ENCODE results near the gene ZNF384. TPM values are rescaled to one million over a fixed set of nuclear protein-coding genes. Genes with fewer than 3 reads are reported as not detected.

ZNF384 gene
- polyA plus RNA-seq, 1 donor (not counting 4 experiments of a cell fraction or from before 2014, with no cell fraction given): 29.0 TPM

DNA sequence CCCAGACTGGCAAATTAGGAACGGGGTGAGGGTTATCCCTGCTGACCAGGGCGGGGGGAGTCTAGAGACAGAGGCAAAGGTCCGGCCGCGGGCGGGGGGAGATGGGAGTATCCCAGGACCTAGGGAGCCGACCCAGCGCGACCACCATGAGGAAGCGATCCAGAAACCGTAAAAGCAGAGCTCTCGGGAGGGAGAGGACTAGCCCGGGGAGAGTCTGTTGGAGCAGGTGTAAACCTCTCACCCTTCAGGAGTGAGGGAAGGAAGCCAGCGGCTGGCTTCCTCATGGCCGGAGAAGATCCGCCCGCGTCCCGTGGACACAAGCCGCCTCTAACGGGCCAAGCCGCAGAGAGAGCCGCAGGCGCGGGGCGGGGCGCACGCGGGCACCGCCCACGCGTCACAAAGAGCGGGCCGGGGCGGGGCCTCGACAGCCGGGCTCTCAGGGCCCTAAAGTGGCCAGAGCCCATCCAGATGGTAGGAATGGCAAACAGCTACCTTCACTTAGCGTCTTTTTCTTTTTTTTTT lies 42.0 kb downstream of the ZNF384 start, which contains the start of gene ACRBP:
TSS of gene ACRBP (minus strand) at position 350 of the 522 bp plus-strand sequence. CDS start at position 284, 66 bp downstream.
- Histone ChIP-seq H3K4me3 (ENCODE audit: control insufficient read depth in 2 of 3, extremely low read depth in 1 of 3, insufficient read depth in 2 of 3, low read depth in 1 of 3, low read length in 3 of 3) (no peak within 1 kb of the TSS), H2AFZ (ENCODE audit: control insufficient read depth, low read length) (no peak within 1 kb of the TSS), H3K27me3 (ENCODE audit: control insufficient read depth, extremely low read depth, insufficient read depth, low read length) (peaks cover 9% of the 10 kb centered on the region), H3K4me1 (ENCODE audit: control insufficient read depth, extremely low read depth, insufficient read depth, low read length) (no peaks in the 10 kb centered on the region), H3K9me3 (ENCODE audit: control insufficient read depth, low read depth, low read length) (peaks cover 17% of the 10 kb centered on the region), H3K4me2 (ENCODE audit: control insufficient read depth, extremely low read depth, insufficient read depth, low read depth, low read length) (peak within 1 kb of the TSS; percentile 51), H3K9me1 (ENCODE audit: control insufficient read depth, extremely low read depth, insufficient read depth, low read length) (no peaks in the 10 kb centered on the region), H3K79me2 (ENCODE audit: control insufficient read depth, insufficient read depth, low read length) (no peaks in the 10 kb centered on the region), H4K20me1 (ENCODE audit: control insufficient read depth, extremely low read depth, insufficient read depth, low read length) (no peaks in the 10 kb centered on the region), H3K9ac (ENCODE audit: control insufficient read depth, extremely low read depth, insufficient read depth, low read length) (no peak within 1 kb of the TSS), H3K27ac (ENCODE audit: control insufficient read depth, insufficient read depth, low read length) (no peak within 1 kb of the TSS), H3K36me3 (ENCODE audit: control insufficient read depth in 2 of 2, extremely low read depth in 1 of 2, insufficient read depth in 2 of 2, low read length in 2 of 2) (peaks cover 6 to 9% of the 10 kb centered on the region in 2 experiments)
- DNase-seq (ENCODE audit: low read depth, low spot score) (no peak), FAIRE-seq (no peak)
- dilution Hi-C loops (cut with MboI; ENCODE audit: extremely low pct_ligation_motif_present, low sequenced_read_pairs): no loop called here
- TF ChIP-seq, protein P1, sequence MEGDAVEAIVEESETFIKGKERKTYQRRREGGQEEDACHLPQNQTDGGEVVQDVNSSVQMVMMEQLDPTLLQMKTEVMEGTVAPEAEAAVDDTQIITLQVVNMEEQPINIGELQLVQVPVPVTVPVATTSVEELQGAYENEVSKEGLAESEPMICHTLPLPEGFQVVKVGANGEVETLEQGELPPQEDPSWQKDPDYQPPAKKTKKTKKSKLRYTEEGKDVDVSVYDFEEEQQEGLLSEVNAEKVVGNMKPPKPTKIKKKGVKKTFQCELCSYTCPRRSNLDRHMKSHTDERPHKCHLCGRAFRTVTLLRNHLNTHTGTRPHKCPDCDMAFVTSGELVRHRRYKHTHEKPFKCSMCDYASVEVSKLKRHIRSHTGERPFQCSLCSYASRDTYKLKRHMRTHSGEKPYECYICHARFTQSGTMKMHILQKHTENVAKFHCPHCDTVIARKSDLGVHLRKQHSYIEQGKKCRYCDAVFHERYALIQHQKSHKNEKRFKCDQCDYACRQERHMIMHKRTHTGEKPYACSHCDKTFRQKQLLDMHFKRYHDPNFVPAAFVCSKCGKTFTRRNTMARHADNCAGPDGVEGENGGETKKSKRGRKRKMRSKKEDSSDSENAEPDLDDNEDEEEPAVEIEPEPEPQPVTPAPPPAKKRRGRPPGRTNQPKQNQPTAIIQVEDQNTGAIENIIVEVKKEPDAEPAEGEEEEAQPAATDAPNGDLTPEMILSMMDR (optimal IDR thresholded peaks at IDR 0.05 in 1 of 3, IDR thresholded peaks at IDR 0.05 in 1 of 3, conservative IDR thresholded peaks at IDR 0.05 in 1 of 3; ENCODE audit: extremely low read depth in 1 of 3, insufficient read depth in 2 of 3, low read length in 3 of 3): no peak
- no peak for TF ChIP-seq EZH2 (IDR thresholded peaks at IDR 0.05; ENCODE audit: low read length)

DNA sequence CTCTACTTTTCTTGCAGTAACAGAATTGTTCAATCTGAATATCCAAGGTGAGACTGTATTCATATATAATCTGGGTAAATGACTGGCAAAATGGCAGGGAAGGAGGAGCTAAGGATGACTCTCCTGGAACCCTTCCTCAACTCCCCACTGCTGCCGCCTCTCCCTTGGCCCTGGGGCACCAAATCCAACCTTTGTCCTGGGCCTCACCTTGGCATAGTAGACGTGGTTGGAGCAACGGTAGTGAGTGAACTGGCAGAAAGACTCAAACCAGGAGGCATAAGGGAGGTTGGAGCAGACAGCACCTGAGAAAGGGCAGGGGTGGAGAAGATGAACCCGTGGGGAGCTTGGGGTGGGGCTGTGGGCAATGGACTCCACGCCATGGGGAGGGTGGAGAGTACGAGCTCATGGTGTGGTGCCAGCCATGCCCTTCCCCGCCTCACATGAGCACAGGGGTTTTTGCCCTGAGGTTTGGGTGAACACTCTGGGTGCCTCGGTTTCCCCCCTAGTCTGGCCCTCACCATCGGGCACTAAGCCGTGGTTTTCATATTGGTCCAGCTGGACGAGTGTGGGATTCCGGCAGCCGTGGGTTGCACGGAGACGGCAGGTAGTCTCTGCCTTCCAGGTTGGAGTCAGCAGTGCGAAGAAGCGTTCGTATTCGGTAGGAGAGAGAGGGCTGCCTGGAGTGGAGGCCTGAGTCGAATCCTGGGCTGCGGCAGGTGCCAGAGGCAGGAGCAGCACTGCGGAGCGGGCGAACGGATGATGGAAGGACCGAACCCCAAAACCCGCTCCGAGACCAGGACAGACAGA lies 42.7 kb downstream of the ZNF384 start:
- no peak overlapping the region for H3K9ac ChIP-seq (ENCODE audit: control insufficient read depth, extremely low read depth, insufficient read depth, low read length)
- peaks cover 9% of the 10 kb centered on the region for H3K27me3 ChIP-seq (ENCODE audit: control insufficient read depth, extremely low read depth, insufficient read depth, low read length)
- H3K36me3 ChIP-seq (ENCODE audit: control insufficient read depth in 2 of 2, extremely low read depth in 1 of 2, insufficient read depth in 2 of 2, low read length in 2 of 2): peaks cover 4 to 9% of the 10 kb centered on the region in 2 experiments
- H2AFZ ChIP-seq (ENCODE audit: control insufficient read depth, low read length): no peak overlapping the region
- dilution Hi-C loops (cut with MboI; ENCODE audit: extremely low pct_ligation_motif_present, low sequenced_read_pairs): no loop called here
- no peaks in the 10 kb centered on the region for H3K9me1 ChIP-seq (ENCODE audit: control insufficient read depth, extremely low read depth, insufficient read depth, low read length)
- FAIRE-seq: no peak
- peaks cover 17% of the 10 kb centered on the region for H3K9me3 ChIP-seq (ENCODE audit: control insufficient read depth, low read depth, low read length)
- no peaks in the 10 kb centered on the region for H4K20me1 ChIP-seq (ENCODE audit: control insufficient read depth, extremely low read depth, insufficient read depth, low read length)
- no peaks in the 10 kb centered on the region for H3K4me1 ChIP-seq (ENCODE audit: control insufficient read depth, extremely low read depth, insufficient read depth, low read length)
- H3K4me3 ChIP-seq (ENCODE audit: control insufficient read depth in 2 of 3, extremely low read depth in 1 of 3, insufficient read depth in 2 of 3, low read depth in 1 of 3, low read length in 3 of 3): no peak overlapping the region
- no peaks in the 10 kb centered on the region for H3K79me2 ChIP-seq (ENCODE audit: control insufficient read depth, insufficient read depth, low read length)
- TF ChIP-seq EZH2 (IDR thresholded peaks at IDR 0.05; ENCODE audit: low read length): no peak
- TF ChIP-seq, protein P1 (optimal IDR thresholded peaks at IDR 0.05 in 1 of 3, IDR thresholded peaks at IDR 0.05 in 1 of 3, conservative IDR thresholded peaks at IDR 0.05 in 1 of 3; ENCODE audit: extremely low read depth in 1 of 3, insufficient read depth in 2 of 3, low read length in 3 of 3): no peak
- DNase-seq (ENCODE audit: low read depth, low spot score): no peak
- H3K4me2 ChIP-seq (ENCODE audit: control insufficient read depth, extremely low read depth, insufficient read depth, low read depth, low read length): peak overlapping the region; percentile 51
- H3K27ac ChIP-seq (ENCODE audit: control insufficient read depth, insufficient read depth, low read length): no peak overlapping the region
